Measurements from ENCODE around the gene GLUD2. TPM values are rescaled to one million over a fixed set of nuclear protein-coding genes. Genes with fewer than 3 reads are reported as not detected.

Gene GLUD2
- total and polyA plus RNA-seq, 10 of the 15 experiments (the other 5 are each of a cell fraction or from before 2014, with no cell fraction given) = 0.05 to 1.5 (median 0.10) TPM; not detected in 1

- DNase-seq (ENCODE audit: low read depth, low spot score) = no peak
- no peak for ATAC-seq
- Histone ChIP-seq H2AFZ (ENCODE audit: control insufficient read depth, low read depth, low read length) (no peak overlapping the region), H3K4me2 (ENCODE audit: control insufficient read depth, insufficient read depth) (no peak overlapping the region), H3K27ac (ENCODE audit: control insufficient read depth, insufficient read depth) (no peak overlapping the region), H3K27me3 (replicated peaks in 1 of 2; ENCODE audit: control insufficient read depth in 2 of 2, insufficient read depth in 2 of 2, low read length in 1 of 2) (no peaks in the 10 kb centered on the region), H3K4me3 (no peak overlapping the region), H3K79me2 (ENCODE audit: control insufficient read depth, insufficient read depth, low read length) (no peaks in the 10 kb centered on the region), H3K9ac (ENCODE audit: control insufficient read depth, insufficient read depth, low read length) (no peak overlapping the region), H4K20me1 (ENCODE audit: control insufficient read depth, insufficient read depth) (no peaks in the 10 kb centered on the region), H3K36me3 (ENCODE audit: control insufficient read depth in 2 of 2, insufficient read depth in 2 of 2, low read length in 1 of 2) (no peaks in the 10 kb centered on the region), H3K4me1 (ENCODE audit: control insufficient read depth, insufficient read depth, low read length) (no peaks in the 10 kb centered on the region), H3K9me3 (replicated peaks; ENCODE audit: control insufficient read depth, insufficient read depth, low read length) (no peaks in the 10 kb centered on the region; the same call in 2 of the 3 replicates)
- no TSS peak for BruUV-seq (replicated peaks)
- CTCF ChIA-PET = interaction anchor here (0.8 kb wide), 2 partner anchors 10 to 110 kb away, joined by 3 read pairs; no protein-coding TSS in a partner anchor
- WGBS (ENCODE audit: insufficient coverage, insufficient replicate concordance, low lambda C conversion rate, missing lambda C conversion rate) = 44% methylated on average over 1 of the region's 1 CpG
- SMC1A ChIA-PET (ENCODE audit: uncharacterized antibody, unreplicated experiment) = interaction anchor here (1.5 kb wide), 1 partner anchor 19 kb away, joined by 4 read pairs; no protein-coding TSS in a partner anchor
- in situ Hi-C loops (cut with MboI) (no loop called here), intact Hi-C loops (cut with micrococcal nuclease; ENCODE audit: unreplicated experiment) (no loop called here)
- TF ChIP-seq TBL1XR1 (IDR thresholded peaks at IDR 0.05; ENCODE audit: low read depth, low read length) (no peak), TCF12 (IDR thresholded peaks at IDR 0.05; ENCODE audit: low read depth, low read length) (no peak), HCFC1 (IDR thresholded peaks at IDR 0.05; ENCODE audit: low read length) (no peak)
- RAD21 ChIA-PET (ENCODE audit: unreplicated experiment) = no interaction called here
- POLR2A ChIA-PET = no interaction called here
- FAIRE-seq = no peak
These were observed 38.5 kb upstream of the GLUD2 start for GRCh38 chrX:121008920-121009319.

DNA sequence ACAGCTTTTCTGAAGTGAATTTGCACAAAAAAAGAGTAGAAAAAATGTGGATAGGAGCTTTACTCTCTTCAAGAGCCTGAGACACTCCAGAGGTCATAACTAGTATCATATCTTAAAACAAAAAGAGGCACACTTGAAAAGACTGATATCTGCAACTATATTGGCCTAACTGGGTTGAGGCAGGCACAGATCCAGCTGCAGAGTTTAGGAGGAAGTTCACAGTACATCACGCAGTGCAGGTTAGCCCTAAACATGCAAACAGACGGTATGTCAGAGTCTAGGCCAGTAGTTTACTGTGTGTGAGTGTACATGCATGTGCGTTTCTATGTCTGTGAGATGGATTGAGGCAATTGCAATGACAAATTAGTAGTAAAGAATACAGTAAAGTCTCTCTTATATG lies 37.6 kb upstream of the GLUD2 start:
- Histone ChIP-seq H3K4me1 (ENCODE audit: control insufficient read depth, insufficient read depth, low read length) (no peaks in the 10 kb centered on the region), H3K4me2 (ENCODE audit: control insufficient read depth, insufficient read depth) (no peak overlapping the region), H3K27ac (ENCODE audit: control insufficient read depth, insufficient read depth) (no peak overlapping the region), H3K79me2 (ENCODE audit: control insufficient read depth, insufficient read depth, low read length) (no peaks in the 10 kb centered on the region), H3K4me3 (no peak overlapping the region), H3K9me3 (replicated peaks; ENCODE audit: control insufficient read depth, insufficient read depth, low read length) (no peaks in the 10 kb centered on the region; the same call in 2 of the 3 replicates), H2AFZ (ENCODE audit: control insufficient read depth, low read depth, low read length) (no peak overlapping the region), H3K9ac (ENCODE audit: control insufficient read depth, insufficient read depth, low read length) (no peak overlapping the region), H3K36me3 (ENCODE audit: control insufficient read depth in 2 of 2, insufficient read depth in 2 of 2, low read length in 1 of 2) (no peaks in the 10 kb centered on the region), H4K20me1 (ENCODE audit: control insufficient read depth, insufficient read depth) (no peaks in the 10 kb centered on the region), H3K27me3 (replicated peaks in 1 of 2; ENCODE audit: control insufficient read depth in 2 of 2, insufficient read depth in 2 of 2, low read length in 1 of 2) (no peaks in the 10 kb centered on the region)
- WGBS (ENCODE audit: insufficient coverage, insufficient replicate concordance, low lambda C conversion rate, missing lambda C conversion rate) = 14% methylated on average over 3 of the region's 3 CpGs
- ChIA-PET POLR2A (interaction anchor here (0.6 kb wide), 1 partner anchor 411 kb away, joined by 4 read pairs; no protein-coding TSS in a partner anchor), SMC1A (ENCODE audit: uncharacterized antibody, unreplicated experiment) (interaction anchor here (1.5 kb wide), 1 partner anchor 18 kb away, joined by 4 read pairs; no protein-coding TSS in a partner anchor), CTCF (interaction anchor here (0.8 kb wide), 1 partner anchor 11 kb away, joined by 3 read pairs; no protein-coding TSS in a partner anchor), RAD21 (ENCODE audit: unreplicated experiment) (no interaction called here)
- no TSS peak for BruUV-seq (replicated peaks)
- ATAC-seq (no peak), FAIRE-seq (no peak), DNase-seq (ENCODE audit: low read depth, low spot score) (no peak)
- TF ChIP-seq LARP7 (IDR thresholded peaks at IDR 0.05) = no peak
- TF ChIP-seq MAX (IDR thresholded peaks at IDR 0.05; ENCODE audit: low read depth, low read length) = no peak
- TF ChIP-seq SUPT20H (IDR thresholded peaks at IDR 0.05; ENCODE audit: borderline replicate concordance, control insufficient read depth, low read depth, low read length) = no peak
- TF ChIP-seq FOXM1 (IDR thresholded peaks at IDR 0.05; ENCODE audit: low read depth, low read length) = no peak
- in situ Hi-C loops (cut with MboI) (no loop called here), intact Hi-C loops (cut with micrococcal nuclease; ENCODE audit: unreplicated experiment) (no loop called here)
